OCI-LY7 (cell line): ENCODE measurements around the gene HMGCLL1. TPM values are rescaled to one million over a fixed set of nuclear protein-coding genes. Genes with fewer than 3 reads are reported as not detected.

Experiments used
- Bru-seq: library from RNA; stranded (reverse); fragments of 400-500 nt; gene quantifications from one replicate; lab custom pipeline; 2021; lab: Mats Ljungman, UMichigan
- BruChase-seq, 2 experiments: library from RNA; stranded (reverse); fragments of 400-500 nt; gene quantifications; one replicate each; lab custom pipeline; 2021; lab: Mats Ljungman, UMichigan
- BruUV-seq: library from RNA; stranded (reverse); fragments of 400-500 nt; replicated peaks from 2 replicates; lab custom pipeline; 2021; lab: Mats Ljungman, UMichigan
- CTCF ChIA-PET: fragments of 300-600 bp; sonication (Branson Sonifier 250); formaldehyde crosslinking; loops from one replicate; lab custom pipeline; 2022; ENCODE audit warnings: antibody characterized with exemption; ENCODE audit not compliant: unreplicated experiment; lab: Charles Lee
- POLR2A ChIA-PET: fragments of 300-600 bp; sonication (Branson Sonifier 250); formaldehyde crosslinking; loops from one replicate; lab custom pipeline; 2022; ENCODE audit warnings: antibody characterized with exemption; lab: Charles Lee
- DNase-seq: peaks from one replicate; pipeline ENCODE4 v3.0.0-alpha.2; 2015; ENCODE audit warnings: low spot score
- H2AFZ ChIP-seq: fragments of 200-600 bp; sonication (generic), shearing (Covaris generic); 2 replicates; pipeline ENCODE4 v1.6.1; 2014; ENCODE audit warnings: mild to moderate bottlenecking, antibody characterized with exemption, low read length, moderate library complexity
- H3K27ac ChIP-seq: fragments of 200-600 bp; sonication (generic); 2 replicates; pipeline ENCODE4 v1.5.1; 2014; ENCODE audit warnings: mixed run types, low read depth, mild to moderate bottlenecking, moderate library complexity, low read length, inconsistent platforms; ENCODE audit not compliant: poor library complexity, severe bottlenecking
- H3K36me3 ChIP-seq: fragments of 200-600 bp; sonication (generic); 2 replicates; pipeline ENCODE4 v1.6.1; 2014; ENCODE audit warnings: mild to moderate bottlenecking, antibody characterized with exemption, low read length, moderate library complexity, mixed read lengths; ENCODE audit not compliant: insufficient read depth
- H3K4me1 ChIP-seq: fragments of 200-600 bp; sonication (generic); 2 replicates; pipeline ENCODE4 v1.5.1; 2014; ENCODE audit warnings: mild to moderate bottlenecking, low read length; ENCODE audit not compliant: insufficient read depth, poor library complexity, severe bottlenecking
- H3K4me2 ChIP-seq: fragments of 200-600 bp; sonication (generic); 2 replicates; pipeline ENCODE4 v1.6.1; 2014; ENCODE audit warnings: mild to moderate bottlenecking, low read length
- H3K4me3 ChIP-seq: fragments of 200-600 bp; sonication (generic); 2 replicates; pipeline ENCODE4 v1.5.1; 2014; ENCODE audit warnings: mild to moderate bottlenecking, low read depth, low read length; ENCODE audit not compliant: poor library complexity, severe bottlenecking
- H3K79me2 ChIP-seq: fragments of 200-600 bp; sonication (generic); 2 replicates; pipeline ENCODE4 v1.6.1; 2016; ENCODE audit warnings: low read depth, mild to moderate bottlenecking, low read length, moderate library complexity, mixed read lengths; ENCODE audit not compliant: insufficient read depth
- H3K9me2 ChIP-seq: fragments of 200-600 bp; sonication (generic); 2 replicates; pipeline ENCODE4 v1.6.1; 2016; ENCODE audit warnings: mild to moderate bottlenecking, low read length, mixed read lengths; ENCODE audit not compliant: insufficient read depth
- H3K9me3 ChIP-seq: fragments of 200-600 bp; sonication (generic); 2 replicates; pipeline ENCODE4 v1.6.1; 2014; ENCODE audit warnings: mild to moderate bottlenecking, mixed run types, low read length, mixed read lengths
- H4K20me1 ChIP-seq: fragments of 200-600 bp; sonication (generic); 2 replicates; pipeline ENCODE4 v1.6.1; 2014; ENCODE audit warnings: mild to moderate bottlenecking, antibody characterized with exemption, low read length, moderate library complexity, mixed read lengths; ENCODE audit not compliant: insufficient read depth
- CTCF ChIP-seq: fragments of 200-600 bp; sonication (generic); conservative IDR thresholded peaks from 2 replicates; pipeline ENCODE4 v1.5.1; 2014; ENCODE audit warnings: mild to moderate bottlenecking, antibody characterized with exemption, low read length, moderate library complexity, mixed read lengths
- EZH2phosphoT487 ChIP-seq: fragments of 200-600 bp; sonication (generic); IDR thresholded peaks from 2 replicates; pipeline ENCODE4 v1.6.1; 2018; ENCODE audit warnings: low read depth, borderline replicate concordance, mild to moderate bottlenecking, mixed run types, antibody characterized with exemption, low read length, moderate library complexity, mixed read lengths
- intact Hi-C: fragments of 100-400 bp; cut with micrococcal nuclease; formaldehyde crosslinking; loops from one replicate; pipeline ENCODE4 v1.10.0; 2022; ENCODE audit not compliant: unreplicated experiment
- long read RNA-seq: library from polyadenylated mRNA; stranded (forward); transcript quantifications from one replicate; pipeline ENCODE4 v2.0.0, GENCODE V29; 2022
- total RNA-seq, 2 experiments: library from RNA; depleted of rRNA in 1 of 2; stranded (reverse); fragments of >200 nt in 1 of 2; shearing (Covaris generic) in 1 of 2; gene quantifications; 2 replicates each; pipeline ENCODE4 v1.2.3, GENCODE V29; 2014 to 2022

The HMGCLL1 gene
- total RNA-seq (2014; rRNA removed; shearing (Covaris generic)) (not detected in 2 replicates), total RNA-seq (2022) (not detected in 2 replicates), Bru-seq, nascent RNA (not detected), BruChase-seq, experiment 1, labeled RNA remaining after a 6-hour chase (not detected), BruChase-seq, experiment 2, labeled RNA remaining after a 2-hour chase (not detected)
- long read RNA-seq = 0 reads

- Histone ChIP-seq H3K9me3 (peaks cover under 1% of the 10 kb centered on the region; the same call in 1 of the 2 replicates), H3K79me2 (no peaks in the 10 kb centered on the region), H3K4me3 (no peak within 1 kb of the TSS), H3K27ac (no peak within 1 kb of the TSS), H4K20me1 (no peaks in the 10 kb centered on the region), H3K9me2 (no peaks in the 10 kb centered on the region), H2AFZ (no peak within 1 kb of the TSS), H3K4me1 (no peaks in the 10 kb centered on the region), H3K4me2 (no peak within 1 kb of the TSS), H3K36me3 (no peaks in the 10 kb centered on the region)
- TF ChIP-seq EZH2phosphoT487 (no peak), CTCF (no peak)
- ChIA-PET CTCF (no interaction called here), POLR2A (no interaction called here)
- no peak for DNase-seq
- intact Hi-C loops = no loop called here
- BruUV-seq = no TSS peak
These were observed at the start of gene HMGCLL1 for GRCh38 chr6:55578537-55579363. TSS of gene HMGCLL1 (minus strand) at chr6:55579192. CDS start at chr6:55579055, 137 bp downstream.

- H3K4me1 ChIP-seq = no peaks in the 10 kb centered on the region
- no peak overlapping the region for H3K27ac ChIP-seq
- no peaks in the 10 kb centered on the region for H3K36me3 ChIP-seq
- DNase-seq = no peak
- intact Hi-C loops = no loop called here
- H3K9me3 ChIP-seq = no peaks in the 10 kb centered on the region
- no peak overlapping the region for H3K4me2 ChIP-seq
- TF ChIP-seq CTCF (no peak), EZH2phosphoT487 (no peak)
- H3K4me3 ChIP-seq = no peak overlapping the region
- no peaks in the 10 kb centered on the region for H4K20me1 ChIP-seq
- no peak overlapping the region for H2AFZ ChIP-seq
- ChIA-PET POLR2A (no interaction called here), CTCF (no interaction called here)
- no peaks in the 10 kb centered on the region for H3K79me2 ChIP-seq
- BruUV-seq = no TSS peak
- H3K9me2 ChIP-seq = no peaks in the 10 kb centered on the region
These were observed 43.0 kb upstream of the HMGCLL1 start for GRCh38 chr6:55621993-55622392.

- no peak for DNase-seq
- Histone ChIP-seq H3K9me2 (no peaks in the 10 kb centered on the region), H4K20me1 (no peaks in the 10 kb centered on the region), H3K4me3 (no peak overlapping the region), H3K27ac (no peak overlapping the region), H2AFZ (no peak overlapping the region), H3K79me2 (no peaks in the 10 kb centered on the region), H3K4me2 (no peak overlapping the region), H3K36me3 (no peaks in the 10 kb centered on the region), H3K9me3 (no peaks in the 10 kb centered on the region), H3K4me1 (no peaks in the 10 kb centered on the region)
- intact Hi-C loops = no loop called here
- ChIA-PET POLR2A (no interaction called here), CTCF (no interaction called here)
- TF ChIP-seq EZH2phosphoT487 (no peak), CTCF (no peak)
- no TSS peak for BruUV-seq
These were observed 42.3 kb upstream of the HMGCLL1 start for GRCh38 chr6:55621244-55621643.
